CD1c-positive myeloid dendritic cell (primary cell): ENCODE measurements around the gene E2F4.

ENCODE experiments used
- DNase-seq: peaks from one replicate; pipeline ENCODE4 v3.0.0-alpha.2; 2016; ENCODE audit errors: extremely low spot score

Gene E2F4

GRCh38 chr16:67173808-67174705 is 17.9 kb upstream of the E2F4 start:
- DNase-seq: peak; percentile 85

GRCh38 chr16:67174706-67175231 is 17.2 kb upstream of the E2F4 start:
- DNase-seq: no peak

- no peak for DNase-seq
Measured at GRCh38 chr16:67176662-67177061, 15.3 kb upstream of the E2F4 start.

- DNase-seq: peak; percentile 61
Measured at GRCh38 chr16:67177743-67178699, 13.9 kb upstream of the E2F4 start.

- DNase-seq: no peak
Measured at GRCh38 chr16:67179421-67180080, 12.4 kb upstream of the E2F4 start.

GRCh38 chr16:67180166-67180565 is 11.8 kb upstream of the E2F4 start:
- no peak for DNase-seq

- no peak for DNase-seq
Measured at GRCh38 chr16:67181346-67181745, 10.6 kb upstream of the E2F4 start.

GRCh38 chr16:67182288-67182687 is 9.7 kb upstream of the E2F4 start:
- no peak for DNase-seq

- DNase-seq: no peak
Measured at GRCh38 chr16:67183284-67183626, 8.7 kb upstream of the E2F4 start.

GRCh38 chr16:67183627-67184452 is 8.1 kb upstream of the E2F4 start, which contains the start of gene MATCAP1:
Gene MATCAP1 (minus strand): TSS chr16:67183963. CDS start chr16:67180610, 3,353 bp downstream.
- peak; percentile 96 for DNase-seq

- DNase-seq: no peak
Measured at GRCh38 chr16:67184453-67184994, 7.4 kb upstream of the E2F4 start.

- DNase-seq: peak; percentile 92
Measured at GRCh38 chr16:67184995-67185650, 6.8 kb upstream of the E2F4 start.

- no peak for DNase-seq
Measured at GRCh38 chr16:67185651-67186134, 6.3 kb upstream of the E2F4 start.

- DNase-seq: no peak
Measured at GRCh38 chr16:67186550-67186950, 5.4 kb upstream of the E2F4 start.

- DNase-seq: no peak
Measured at GRCh38 chr16:67187175-67187890, 4.6 kb upstream of the E2F4 start.

GRCh38 chr16:67188323-67188722 is 3.6 kb upstream of the E2F4 start:
- DNase-seq: no peak

GRCh38 chr16:67188798-67189197 is 3.2 kb upstream of the E2F4 start:
- no peak for DNase-seq

GRCh38 chr16:67190041-67190440 is 1.9 kb upstream of the E2F4 start, which contains the start of gene EXOC3L1:
Gene EXOC3L1 (minus strand): TSS chr16:67190136. CDS start chr16:67189676, 460 bp downstream.
- no peak for DNase-seq
